ENCODE results near the gene KCNC1.

Gene KCNC1

GRCh38 chr11:17700991-17701390 is 33.6 kb upstream of the KCNC1 start:
- H3K4me3 ChIP-seq (ENCODE audit: low read depth, low read length): no peak overlapping the region
- DNase-seq (ENCODE audit: low read depth): no peak
- no peak for TF ChIP-seq CTCF (IDR thresholded peaks at IDR 0.05; ENCODE audit: low read depth, low read length, missing control alignments)

- no peak overlapping the region for H3K4me3 ChIP-seq (ENCODE audit: low read depth, low read length)
- no peak for DNase-seq (ENCODE audit: low read depth)
- no peak for TF ChIP-seq CTCF (IDR thresholded peaks at IDR 0.05; ENCODE audit: low read depth, low read length, missing control alignments)
Measured at GRCh38 chr11:17702876-17703275, 31.7 kb upstream of the KCNC1 start.

- no peak overlapping the region for H3K4me3 ChIP-seq (ENCODE audit: low read depth, low read length)
- peak; percentile 16 for DNase-seq (ENCODE audit: low read depth)
- no peak for TF ChIP-seq CTCF (IDR thresholded peaks at IDR 0.05; ENCODE audit: low read depth, low read length, missing control alignments)
Measured at GRCh38 chr11:17703951-17704350, 30.6 kb upstream of the KCNC1 start.

- no peak overlapping the region for H3K4me3 ChIP-seq (ENCODE audit: low read depth, low read length)
- DNase-seq (ENCODE audit: low read depth): no peak
- no peak for TF ChIP-seq CTCF (IDR thresholded peaks at IDR 0.05; ENCODE audit: low read depth, low read length, missing control alignments)
Measured at GRCh38 chr11:17707830-17708229, 26.8 kb upstream of the KCNC1 start.

- TF ChIP-seq CTCF (IDR thresholded peaks at IDR 0.05; ENCODE audit: low read depth, low read length, missing control alignments): no peak
- DNase-seq (ENCODE audit: low read depth): no peak
- no peak overlapping the region for H3K4me3 ChIP-seq (ENCODE audit: low read depth, low read length)
Measured at GRCh38 chr11:17711836-17712235, 22.7 kb upstream of the KCNC1 start.

- TF ChIP-seq CTCF (IDR thresholded peaks at IDR 0.05; ENCODE audit: low read depth, low read length, missing control alignments): no peak
- no peak for DNase-seq (ENCODE audit: low read depth)
- H3K4me3 ChIP-seq (ENCODE audit: low read depth, low read length): no peak overlapping the region
Measured at GRCh38 chr11:17713851-17714250, 20.7 kb upstream of the KCNC1 start.

- no peak for DNase-seq (ENCODE audit: low read depth)
- no peak for TF ChIP-seq CTCF (IDR thresholded peaks at IDR 0.05; ENCODE audit: low read depth, low read length, missing control alignments)
- no peak overlapping the region for H3K4me3 ChIP-seq (ENCODE audit: low read depth, low read length)
Measured at GRCh38 chr11:17714356-17714854, 20.2 kb upstream of the KCNC1 start.
